GM19351 (cell line): ENCODE measurements around the gene EVA1A.

Experiments used
- ATAC-seq: cut with Tn5 transposase; IDR thresholded peaks from one replicate; pipeline ENCODE4 v1.9.1; 2021; ENCODE audit warnings: mild to moderate bottlenecking, moderate library complexity; ENCODE audit not compliant: unreplicated experiment

EVA1A gene

GRCh38 chr2:75564026-75564688 lies 3.4 kb upstream of the EVA1A start:
- ATAC-seq: no peak

GRCh38 chr2:75563591-75563990 lies 2.9 kb upstream of the EVA1A start:
- ATAC-seq: no peak

GRCh38 chr2:75562513-75562864 lies 1.8 kb upstream of the EVA1A start:
- no peak for ATAC-seq

- no peak for ATAC-seq
These were observed 1.1 kb upstream of the EVA1A start for GRCh38 chr2:75561566-75562512.

GRCh38 chr2:75560022-75560767 lies 544 bp downstream of the EVA1A start:
- ATAC-seq: peak; percentile 69

GRCh38 chr2:75559680-75560021 lies 1.1 kb downstream of the EVA1A start:
- ATAC-seq: no peak

- no peak for ATAC-seq
These were observed 1.7 kb downstream of the EVA1A start for GRCh38 chr2:75558786-75559679.

GRCh38 chr2:75558136-75558535 lies 2.6 kb downstream of the EVA1A start:
- no peak for ATAC-seq

GRCh38 chr2:75557474-75558133 lies 3.1 kb downstream of the EVA1A start:
- ATAC-seq: no peak

- ATAC-seq: no peak
These were observed 3.9 kb downstream of the EVA1A start for GRCh38 chr2:75556679-75557366.

GRCh38 chr2:75555701-75556100 lies 5.0 kb downstream of the EVA1A start:
- ATAC-seq: no peak

- no peak for ATAC-seq
These were observed 6.7 kb downstream of the EVA1A start for GRCh38 chr2:75553935-75554531.

- no peak for ATAC-seq
These were observed 8.5 kb downstream of the EVA1A start for GRCh38 chr2:75552222-75552621.

GRCh38 chr2:75551434-75551833 lies 9.3 kb downstream of the EVA1A start:
- no peak for ATAC-seq

GRCh38 chr2:75549401-75550253 lies 11.1 kb downstream of the EVA1A start:
- ATAC-seq: no peak

- no peak for ATAC-seq
These were observed 12.6 kb downstream of the EVA1A start for GRCh38 chr2:75548036-75548573.

GRCh38 chr2:75547345-75548035 lies 13.2 kb downstream of the EVA1A start:
- ATAC-seq: no peak
